Right ventricle myocardium inferior (tissue), 1 donor: Measurements from ENCODE around the gene FAM181B. TPM values are rescaled to one million over a fixed set of nuclear protein-coding genes. Genes with fewer than 3 reads are reported as not detected.

Source experiments
- ATAC-seq: fragments of 200-7000 bp; cut with Tn5 transposase; one replicate; pipeline ENCODE4 v1.9.1; 2020; ENCODE audit warnings: mild to moderate bottlenecking, moderate library complexity
- DNase-seq: peaks from one replicate; pipeline ENCODE4 v3.0.0; 2021; ENCODE audit errors: missing footprints
- intact Hi-C: fragments of 100-400 bp; cut with DNase I; formaldehyde crosslinking; loops from one replicate; pipeline ENCODE4 v1.11.0; 2022
- total RNA-seq: library from RNA; stranded (reverse); fragmentation: NEBNext Ultra II Directional; extraction: Animal tissue kit (Norgen Biotek cat#: 25700); gene quantifications from one replicate; pipeline ENCODE4 v1.2.1, GENCODE V29; 2021
- donor health status: DM: no; HTN: yes; CAD: no; lungs with severe emphysema.

Gene FAM181B
- total RNA-seq, 1 donor from 2014 or later = 0.08 TPM

DNA sequence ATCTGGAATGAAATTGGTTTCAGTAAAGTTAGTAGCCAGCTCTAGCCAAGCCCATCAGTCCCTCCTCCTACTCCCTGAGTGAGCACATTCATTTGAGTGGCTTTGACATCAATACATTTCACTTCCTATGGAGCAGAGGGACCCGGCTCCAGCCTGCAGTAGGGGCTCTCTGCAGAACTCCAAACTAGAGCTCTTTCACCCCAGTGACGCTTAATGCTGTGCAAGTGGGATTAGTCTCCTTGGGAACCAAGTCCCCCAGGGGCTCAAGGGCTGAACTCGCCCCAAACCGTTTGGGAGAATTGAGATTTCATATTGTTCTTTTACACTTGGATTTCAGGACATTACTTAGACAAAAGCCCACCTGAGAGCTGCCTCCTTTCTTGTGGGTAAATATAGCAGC lies 4.4 kb upstream of the FAM181B start:
- intact Hi-C loops = no loop called here
- ATAC-seq = no peak
- no peak for DNase-seq

DNA sequence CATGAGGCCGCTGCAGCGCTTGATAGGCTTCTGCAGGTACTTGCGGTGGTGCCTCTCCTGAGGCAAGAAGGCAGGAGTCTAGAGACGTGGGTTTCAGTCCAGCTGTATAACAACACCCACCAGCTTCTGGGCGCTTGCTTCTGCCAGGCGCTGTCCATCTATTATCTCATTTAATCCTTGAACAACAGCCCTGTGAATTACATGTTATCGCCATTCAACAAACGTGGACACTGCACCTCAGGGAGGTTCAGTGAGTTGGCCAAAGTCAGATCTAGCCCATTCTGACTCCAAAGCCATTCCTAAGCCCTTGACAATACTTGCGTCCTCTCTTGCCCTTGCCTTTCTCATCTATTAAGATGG lies 436 bp upstream of the FAM181B start:
- DNase-seq (no peak), ATAC-seq (no peak)
- intact Hi-C loops = no loop called here

DNA sequence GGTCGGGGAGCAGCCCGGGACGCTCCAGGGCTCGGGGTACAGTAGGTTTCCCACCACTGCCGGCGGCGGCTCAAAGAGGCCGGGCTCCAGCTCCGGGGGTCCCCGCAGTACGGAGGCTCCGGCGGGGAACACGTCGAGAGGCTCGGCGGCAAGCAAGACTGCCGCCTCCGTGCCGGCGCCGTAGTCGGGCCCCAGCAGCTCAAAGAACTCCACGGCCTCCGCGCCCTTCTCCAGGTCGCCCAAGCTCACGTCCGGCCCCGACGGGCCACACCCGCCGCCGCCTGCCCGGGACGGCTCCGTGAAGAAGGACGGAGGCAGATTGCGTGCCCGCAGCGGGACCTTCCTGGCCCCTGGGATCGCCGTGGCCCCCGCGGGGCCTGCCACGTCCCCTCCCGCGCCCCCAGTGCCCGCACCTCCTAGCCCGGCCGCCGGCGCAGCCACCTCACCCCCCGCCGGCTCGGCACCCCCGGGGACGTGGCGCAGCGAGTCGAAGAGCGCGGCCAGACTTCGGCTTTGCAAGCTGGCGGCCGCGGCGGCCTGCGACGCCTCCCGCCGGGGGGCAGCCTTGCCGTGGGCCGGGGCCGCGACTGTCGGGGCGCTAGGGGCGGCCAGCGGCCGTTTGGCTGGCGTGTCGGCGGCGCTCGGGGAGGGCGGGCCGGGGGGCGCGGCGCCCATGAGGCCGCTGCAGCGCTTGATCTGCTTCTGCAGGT lies 775 bp downstream of the FAM181B start:
- intact Hi-C loops = no loop called here
- ATAC-seq = no peak
- DNase-seq = no peak

DNA sequence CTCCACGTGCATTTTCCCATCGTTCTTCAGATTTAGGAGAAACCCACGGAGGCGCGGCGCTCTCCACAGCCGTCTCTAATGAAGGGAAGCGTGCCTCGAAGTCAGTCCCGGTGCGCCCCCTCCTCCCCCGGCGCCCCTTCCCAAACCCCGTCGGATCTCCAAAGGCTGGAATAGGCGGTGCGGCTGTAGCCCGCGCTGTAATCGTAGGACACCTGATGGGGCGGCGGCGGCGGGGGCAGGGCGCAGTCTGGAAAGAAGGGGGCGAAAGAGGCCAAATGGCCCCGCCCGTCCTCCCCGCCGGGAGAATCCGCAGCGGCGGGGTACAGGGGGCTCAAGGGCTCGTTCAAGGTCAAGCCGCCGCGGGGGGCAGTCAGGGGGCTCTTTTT lies 1.3 kb downstream of the FAM181B start:
- intact Hi-C loops = no loop called here
- DNase-seq = peak; percentile 63
- ATAC-seq = no peak

DNA sequence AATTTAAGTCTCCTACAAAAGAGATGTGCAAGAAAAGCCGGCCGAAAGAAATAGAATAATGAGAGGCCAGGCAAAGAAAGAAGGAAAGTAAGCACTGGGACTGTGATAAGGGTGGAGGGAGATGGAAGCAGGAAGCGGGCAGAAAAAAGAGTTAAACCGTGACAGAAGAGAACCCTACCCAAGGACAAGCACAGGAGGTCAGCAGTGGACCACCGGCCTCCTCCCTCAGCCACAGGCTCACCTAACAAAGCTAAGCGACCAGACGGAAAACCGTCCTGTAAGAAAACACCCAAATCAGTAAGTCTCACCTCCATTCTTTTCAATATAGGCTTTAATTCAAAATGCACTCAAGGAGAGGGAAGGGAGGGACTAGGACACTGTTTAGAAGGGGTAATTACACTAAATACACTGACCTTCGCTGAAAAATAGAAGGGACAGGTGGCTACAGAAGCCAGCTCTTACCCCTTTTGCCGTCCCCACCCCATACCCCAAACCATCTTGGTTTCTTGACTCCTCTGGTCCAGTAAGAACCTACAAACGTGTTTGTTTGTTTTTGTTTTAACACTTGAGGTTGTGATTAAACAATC lies 1.9 kb downstream of the FAM181B start:
- ATAC-seq (no peak), DNase-seq (no peak)
- intact Hi-C loops = no loop called here

DNA sequence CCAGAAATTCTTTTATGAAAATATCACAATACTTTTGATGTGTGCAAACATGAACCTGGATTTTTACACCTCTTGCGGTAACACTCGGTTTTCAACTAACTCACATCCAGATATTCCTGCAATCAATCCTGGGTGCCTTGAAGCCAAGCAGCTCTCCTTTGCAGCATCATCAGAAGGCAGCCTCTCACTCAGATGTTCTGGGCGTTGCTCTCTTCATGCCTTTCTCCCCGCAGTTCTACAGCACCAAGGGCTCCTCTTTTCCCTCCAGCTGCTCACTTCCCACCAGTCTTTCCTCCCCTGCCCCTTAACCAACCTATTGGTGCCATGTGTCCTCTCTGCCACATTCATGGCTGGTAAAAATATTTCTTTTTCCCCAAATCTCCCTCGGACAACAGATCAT lies 2.9 kb downstream of the FAM181B start:
- ATAC-seq (no peak), DNase-seq (no peak)
- intact Hi-C loops = no loop called here

DNA sequence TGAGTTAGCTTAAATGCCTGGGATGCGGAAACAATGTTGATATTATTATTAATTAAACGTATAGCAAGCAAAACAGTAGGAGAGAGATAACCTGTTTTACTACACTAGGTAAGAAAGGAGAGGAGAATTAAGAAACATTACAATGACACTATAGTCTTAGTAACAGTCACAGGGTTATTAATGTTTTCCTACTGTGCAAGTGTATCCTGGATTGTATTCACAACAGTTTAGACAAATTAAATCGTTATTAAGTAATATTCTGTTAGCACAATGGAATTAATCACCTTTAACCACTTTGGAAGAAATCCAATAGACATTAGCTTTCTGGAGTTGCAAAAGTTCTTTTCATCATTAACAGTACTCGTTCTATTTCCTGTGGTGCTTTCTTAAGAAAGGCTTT lies 3.4 kb downstream of the FAM181B start:
- no peak for DNase-seq
- intact Hi-C loops = no loop called here

DNA sequence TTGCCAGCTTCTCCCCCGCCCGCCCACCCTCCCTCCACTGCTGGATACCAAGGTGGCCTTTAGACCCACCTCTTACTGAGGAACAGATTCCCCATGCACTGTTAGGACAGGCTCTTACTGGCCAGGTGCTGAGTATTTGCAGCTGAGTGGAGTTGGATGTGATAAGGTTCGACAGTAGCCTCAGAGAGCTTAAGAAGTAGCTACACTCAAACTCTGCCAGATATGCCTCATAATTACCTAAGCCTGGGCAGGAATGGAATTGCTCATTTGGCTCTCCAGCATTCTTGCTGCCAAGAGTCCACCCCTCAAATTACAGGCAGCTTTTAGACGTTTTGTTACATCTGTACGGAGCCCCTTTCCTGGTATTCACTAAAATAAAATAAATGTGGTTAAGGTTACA lies 9.6 kb downstream of the FAM181B start:
- intact Hi-C loops = no loop called here
- ATAC-seq = no peak

More for the DNA sequence above, 3.4 kb downstream of the FAM181B start:
- ATAC-seq = no peak

DNA sequence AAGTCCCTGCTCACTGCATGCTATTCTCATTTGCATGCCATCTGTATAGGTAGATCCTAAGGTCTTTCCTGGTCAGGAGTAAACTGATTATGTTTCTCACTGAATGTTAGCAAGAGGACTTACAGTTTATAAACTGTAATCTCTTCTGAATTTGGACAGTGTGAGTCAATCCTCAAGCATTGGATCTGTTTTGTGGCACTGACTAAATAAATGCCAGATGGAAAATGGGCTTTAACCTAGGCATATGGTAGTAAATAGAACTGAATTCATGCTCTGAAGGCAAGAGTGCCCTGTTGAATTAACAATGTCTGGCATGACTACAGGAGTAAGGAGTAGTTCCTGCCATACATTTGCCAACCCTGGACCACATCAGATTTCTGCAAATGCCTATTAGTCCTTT lies 11.4 kb downstream of the FAM181B start:
- ATAC-seq (no peak), DNase-seq (no peak)
- intact Hi-C loops = no loop called here

More for the DNA sequence above, 9.6 kb downstream of the FAM181B start:
- no peak for DNase-seq

DNA sequence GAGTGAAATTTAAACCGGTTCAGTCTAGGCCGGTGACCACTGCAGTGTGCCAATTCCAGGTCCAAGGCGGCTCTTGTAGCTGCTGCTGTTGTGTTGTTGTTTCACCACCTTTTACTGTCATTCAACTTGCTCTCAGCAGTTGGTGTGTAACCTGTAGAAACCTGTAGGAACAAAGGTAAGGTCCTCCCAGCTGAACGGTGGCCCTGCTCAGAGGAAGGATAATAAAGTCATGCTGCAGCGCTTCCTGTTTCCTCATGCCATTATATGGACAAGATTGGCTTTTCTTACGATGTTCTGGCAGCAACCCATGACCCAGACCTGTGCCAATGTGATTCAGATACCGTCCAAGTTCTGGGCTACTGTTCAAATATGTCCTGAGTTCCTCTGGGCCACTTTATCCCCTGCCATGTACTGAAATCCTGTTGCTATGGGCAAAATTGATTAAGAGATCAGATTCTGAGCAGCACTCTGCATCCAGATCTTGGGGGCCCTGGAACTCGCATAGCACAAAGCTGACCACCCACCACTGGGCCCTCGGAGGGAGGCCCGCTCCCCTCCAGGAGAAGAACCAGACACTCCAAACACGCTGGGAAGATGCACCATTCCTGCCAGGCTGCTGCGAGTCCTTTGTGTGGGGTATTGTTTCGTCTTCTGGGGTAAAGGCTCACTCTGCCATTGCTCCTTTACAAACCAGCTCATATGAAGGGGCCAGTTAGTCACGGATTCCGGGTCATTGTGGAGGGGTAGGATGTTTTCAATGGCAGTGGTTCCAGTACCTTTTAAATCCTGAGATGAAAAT lies 13.2 kb downstream of the FAM181B start:
- intact Hi-C loops = no loop called here
- DNase-seq (no peak), ATAC-seq (no peak)

DNA sequence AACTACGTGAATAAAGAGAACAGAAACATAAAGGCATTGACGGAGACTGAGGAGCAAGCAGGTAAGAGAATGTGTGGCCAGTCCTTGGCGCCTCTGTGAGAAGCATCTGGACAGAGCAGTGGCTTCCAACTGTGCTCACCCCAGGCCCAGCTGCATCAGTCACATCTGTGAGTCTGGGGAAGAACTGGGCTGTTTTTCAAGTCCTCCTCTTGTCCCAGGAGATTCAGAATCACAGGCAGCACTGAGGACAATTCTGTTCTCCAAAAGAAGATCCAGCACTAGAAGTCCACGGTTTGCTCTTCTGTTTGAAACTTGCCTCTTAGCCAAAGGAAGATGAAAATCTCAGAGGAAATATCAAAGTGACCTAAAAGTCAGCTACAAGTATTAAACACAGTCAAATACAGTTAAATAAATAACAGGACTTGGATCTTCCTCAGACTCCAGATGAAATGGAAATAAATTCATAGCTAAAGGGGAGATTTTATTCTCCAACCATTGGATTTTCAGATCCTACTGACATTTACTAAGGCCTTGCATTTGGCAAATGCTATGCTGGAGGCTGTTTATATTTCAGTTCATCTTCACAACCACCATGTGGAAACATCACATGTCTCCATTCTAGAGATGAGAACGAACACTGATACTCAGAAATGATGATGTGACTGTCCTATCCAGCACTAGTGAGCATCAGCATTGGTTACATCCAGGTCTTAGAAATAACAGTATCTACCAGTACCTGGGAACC lies 14.1 kb downstream of the FAM181B start:
- intact Hi-C loops = loop anchor here (5.0 to 10.0 kb wide), 2 partner anchors 143 to 535 kb away; no protein-coding TSS in a partner anchor
- ATAC-seq = peak; percentile 73
- DNase-seq = no peak

DNA sequence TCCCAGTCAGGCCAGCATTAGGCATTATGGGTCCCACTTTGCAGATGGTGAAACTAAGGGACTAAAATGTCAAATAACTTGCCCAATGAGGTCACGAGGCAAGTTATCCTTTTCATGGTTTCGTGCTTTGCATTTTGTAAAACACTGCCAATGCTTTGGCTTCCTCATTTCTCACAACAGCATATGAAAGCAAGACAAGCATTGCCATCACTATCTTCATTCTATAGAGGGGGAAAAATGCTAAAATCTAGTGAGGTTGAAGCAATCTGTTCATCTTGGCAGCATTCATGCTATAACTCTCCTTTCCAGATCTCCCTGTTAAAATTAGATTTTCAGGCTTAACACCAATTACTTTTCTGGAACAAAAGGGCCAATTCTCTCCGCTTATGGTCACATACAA lies 14.8 kb downstream of the FAM181B start:
- ATAC-seq (no peak), DNase-seq (no peak)
- intact Hi-C loops = loop anchor here (5.0 to 10.0 kb wide), 2 partner anchors 143 to 536 kb away; no protein-coding TSS in a partner anchor

DNA sequence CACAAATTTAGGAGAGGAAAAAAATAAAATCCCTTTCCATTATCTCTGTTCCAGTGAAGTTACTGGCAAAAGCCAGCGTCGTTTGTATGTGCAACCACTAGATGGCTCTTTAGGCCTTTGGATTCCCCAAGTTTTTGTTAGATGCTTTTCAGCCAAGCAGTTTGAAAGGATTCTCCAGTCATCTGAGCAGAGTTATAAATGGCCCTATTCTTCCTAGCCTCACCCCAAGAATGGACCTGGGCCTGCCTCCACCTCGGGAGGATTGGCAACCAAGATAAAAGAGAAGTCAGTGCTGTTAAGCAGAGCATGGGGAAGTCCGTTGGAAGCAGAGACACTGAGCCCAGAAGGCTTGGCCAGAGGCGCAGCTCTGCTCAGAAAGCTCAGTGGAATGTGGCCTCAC lies 15.4 kb downstream of the FAM181B start:
- ATAC-seq = peak; percentile 62
- no peak for DNase-seq
- intact Hi-C loops = loop anchor here (5.0 to 10.0 kb wide), 2 partner anchors 144 to 536 kb away; no protein-coding TSS in a partner anchor

DNA sequence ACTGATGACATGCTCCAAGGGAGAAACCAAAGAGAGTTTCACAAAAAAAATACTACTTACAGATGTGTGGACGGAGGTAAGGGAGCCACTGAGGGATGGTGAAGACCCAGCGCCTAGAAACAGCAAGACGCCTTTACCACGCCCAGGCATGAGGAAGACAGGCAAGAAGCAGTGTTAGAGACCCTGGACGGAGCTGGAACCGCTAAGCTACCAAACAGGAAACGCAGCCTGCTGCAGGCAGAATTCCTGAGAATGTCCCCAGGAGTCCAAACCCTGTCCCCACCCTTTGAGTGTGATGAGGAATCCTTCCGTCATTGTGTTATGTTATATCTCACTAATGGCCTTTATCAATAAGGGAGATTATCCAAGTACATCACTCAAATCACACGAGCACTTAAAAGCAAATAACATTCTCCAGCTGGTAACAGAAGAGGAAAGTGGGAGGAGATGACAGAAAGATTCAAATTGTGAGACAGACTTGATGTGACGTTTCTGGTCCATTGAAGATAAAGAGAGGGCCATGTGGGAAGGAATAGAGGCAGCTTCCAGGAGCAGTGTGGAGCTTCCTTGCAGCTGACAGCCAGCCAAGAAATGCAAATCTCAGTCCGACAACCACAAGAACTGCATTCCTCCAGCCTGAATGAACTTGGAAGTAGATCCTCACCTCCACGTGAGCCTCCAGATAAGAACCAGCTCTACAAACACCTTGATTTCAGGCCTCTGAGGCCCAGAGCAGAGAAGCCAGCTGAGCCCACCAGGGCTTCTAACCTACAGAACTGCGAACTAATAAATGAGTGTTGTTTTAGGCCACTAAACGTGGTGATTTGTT lies 19.1 kb downstream of the FAM181B start:
- intact Hi-C loops = loop anchor here (5.0 to 10.0 kb wide), 2 partner anchors 148 to 540 kb away; no protein-coding TSS in a partner anchor
- ATAC-seq = no peak
- DNase-seq = no peak

DNA sequence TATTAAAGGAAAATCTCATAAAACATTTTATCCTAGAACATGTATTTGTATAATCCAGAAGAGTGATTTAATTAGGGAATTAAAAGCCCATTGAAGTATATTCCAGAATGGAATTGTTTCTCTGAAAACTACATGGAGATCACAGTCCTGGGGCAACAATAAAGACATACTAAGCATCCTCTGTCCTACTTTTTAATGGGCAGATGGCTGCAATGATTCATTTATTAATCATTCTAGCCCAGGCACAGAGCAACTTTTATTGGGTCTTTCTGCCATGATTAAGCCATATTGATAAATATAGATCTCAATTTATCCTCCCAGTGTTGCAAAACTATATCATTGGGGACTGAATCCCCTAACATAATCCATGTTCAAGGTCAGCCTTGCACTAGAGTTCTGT lies 22.0 kb downstream of the FAM181B start:
- intact Hi-C loops = loop anchor here (10.0 kb wide), 1 partner anchor 543 kb away; no protein-coding TSS in a partner anchor
- DNase-seq (no peak), ATAC-seq (no peak)

DNA sequence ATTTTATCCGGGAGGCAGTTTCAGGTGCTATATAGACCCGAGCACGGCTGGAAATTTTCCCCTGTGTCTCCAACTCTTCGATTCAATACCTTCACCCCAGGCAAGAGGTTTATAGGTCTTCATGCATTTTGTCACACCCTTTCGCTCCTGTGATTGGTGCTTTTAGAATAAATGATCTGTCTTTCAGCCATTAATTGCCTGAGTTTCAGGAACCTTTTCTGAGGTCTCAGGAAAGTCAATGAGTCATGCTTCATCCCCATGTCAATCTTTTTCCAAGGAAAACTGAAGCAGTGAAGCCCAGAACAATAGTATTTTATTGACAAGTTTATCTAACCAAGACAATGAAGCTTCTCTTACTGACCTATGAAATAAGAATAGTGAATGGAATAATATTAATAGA lies 29.9 kb downstream of the FAM181B start:
- DNase-seq (no peak), ATAC-seq (no peak)
- intact Hi-C loops = no loop called here

DNA sequence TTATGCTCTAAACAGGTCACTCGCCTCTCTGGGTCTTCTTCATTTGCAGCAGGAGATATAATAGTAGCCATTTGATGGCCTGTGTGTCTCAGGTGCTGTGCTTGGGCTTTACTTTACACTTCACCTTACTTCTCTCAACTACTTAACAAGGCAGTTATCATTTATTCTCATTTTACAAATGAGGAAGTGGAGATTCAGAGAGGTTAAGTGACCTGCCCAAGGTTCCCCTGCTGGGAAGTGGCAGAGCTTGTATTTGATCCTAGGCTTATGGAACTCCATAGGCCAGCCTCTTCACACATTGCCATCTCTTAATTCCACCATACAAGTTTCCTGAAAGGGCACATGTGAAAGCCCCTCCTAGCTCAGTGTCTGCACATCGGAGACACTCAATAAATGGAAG lies 30.4 kb downstream of the FAM181B start:
- DNase-seq (no peak), ATAC-seq (no peak)
- intact Hi-C loops = no loop called here

DNA sequence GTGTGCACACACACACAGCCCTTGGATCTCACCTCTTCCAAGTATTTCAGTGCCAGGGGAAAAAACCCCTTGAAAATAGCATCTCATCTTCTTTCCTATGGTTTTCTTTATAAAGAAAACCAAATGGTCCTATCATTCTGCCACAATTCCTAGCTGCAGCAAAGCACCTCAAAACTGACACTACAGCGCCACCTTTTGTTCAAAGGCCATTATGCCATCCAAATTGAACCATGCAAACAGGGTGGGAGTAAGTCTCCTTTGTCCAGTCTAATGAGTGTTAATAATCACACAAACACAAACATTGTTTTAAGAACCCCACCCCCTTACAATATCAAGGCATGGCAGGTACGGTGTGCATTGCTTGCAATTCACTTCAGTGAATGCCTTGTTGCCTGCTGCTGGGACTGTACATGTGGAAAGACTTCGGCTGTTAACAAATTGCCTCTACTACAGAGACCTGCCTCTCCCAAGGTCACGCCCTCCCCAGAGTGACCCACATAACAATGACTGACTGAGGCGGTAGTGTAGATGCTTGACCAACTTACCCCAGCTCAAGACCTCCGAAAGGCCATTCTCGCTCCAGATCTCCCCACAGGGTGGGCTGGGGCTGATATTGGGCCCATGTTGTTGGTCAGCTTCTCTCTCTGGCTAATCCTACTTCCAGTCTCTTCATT lies 31.7 kb downstream of the FAM181B start:
- intact Hi-C loops = no loop called here
- ATAC-seq = no peak
- DNase-seq = no peak
